ENCODE data around the gene CCDC144A.
"Not testable (repeated sequence)": the region's sequence is repeated elsewhere in the genome, so short reads cannot be mapped to it uniquely, and the experiment has no call there.

DNA sequence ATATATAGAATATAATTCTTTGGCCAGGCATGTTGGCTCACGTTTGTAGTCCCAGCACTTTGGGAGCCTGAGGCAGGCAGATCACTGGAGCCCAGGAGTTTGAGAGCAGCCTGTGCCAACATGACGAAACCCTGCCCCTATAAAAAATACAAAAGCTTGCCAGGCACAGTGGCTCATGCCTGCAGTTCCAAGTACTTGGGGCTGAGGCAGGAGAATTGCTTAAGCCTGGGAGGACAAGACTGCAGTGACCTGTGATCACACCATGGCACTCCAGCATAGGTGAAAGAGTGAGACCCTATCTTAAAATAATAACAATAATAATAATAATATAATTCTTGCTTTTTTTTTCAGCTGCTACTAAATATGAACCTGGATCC lies 83.1 kb downstream of the CCDC144A start:
- TF ChIP-seq, protein P1, sequence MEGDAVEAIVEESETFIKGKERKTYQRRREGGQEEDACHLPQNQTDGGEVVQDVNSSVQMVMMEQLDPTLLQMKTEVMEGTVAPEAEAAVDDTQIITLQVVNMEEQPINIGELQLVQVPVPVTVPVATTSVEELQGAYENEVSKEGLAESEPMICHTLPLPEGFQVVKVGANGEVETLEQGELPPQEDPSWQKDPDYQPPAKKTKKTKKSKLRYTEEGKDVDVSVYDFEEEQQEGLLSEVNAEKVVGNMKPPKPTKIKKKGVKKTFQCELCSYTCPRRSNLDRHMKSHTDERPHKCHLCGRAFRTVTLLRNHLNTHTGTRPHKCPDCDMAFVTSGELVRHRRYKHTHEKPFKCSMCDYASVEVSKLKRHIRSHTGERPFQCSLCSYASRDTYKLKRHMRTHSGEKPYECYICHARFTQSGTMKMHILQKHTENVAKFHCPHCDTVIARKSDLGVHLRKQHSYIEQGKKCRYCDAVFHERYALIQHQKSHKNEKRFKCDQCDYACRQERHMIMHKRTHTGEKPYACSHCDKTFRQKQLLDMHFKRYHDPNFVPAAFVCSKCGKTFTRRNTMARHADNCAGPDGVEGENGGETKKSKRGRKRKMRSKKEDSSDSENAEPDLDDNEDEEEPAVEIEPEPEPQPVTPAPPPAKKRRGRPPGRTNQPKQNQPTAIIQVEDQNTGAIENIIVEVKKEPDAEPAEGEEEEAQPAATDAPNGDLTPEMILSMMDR (IDR thresholded peaks at IDR 0.05; ENCODE audit: low read length): not testable (repeated sequence)
- not testable (repeated sequence) for TF ChIP-seq EZH2 (IDR thresholded peaks at IDR 0.05; ENCODE audit: borderline replicate concordance, low read length)
